Activated CD4-positive, CD25-positive, alpha-beta regulatory T cell treated with anti-CD3 and anti-CD28 coated beads, Interleukin-2, amount 50 U/mL, for 72 hours (primary cell): ENCODE measurements around the gene ARHGEF28.

Experiments
- DNase-seq: peaks from one replicate; pipeline ENCODE4 v3.0.0; 2021

ARHGEF28 gene

GRCh38 chr5:73748510-73749400 is 122.8 kb downstream of the ARHGEF28 start:
- no peak for DNase-seq

DNA sequence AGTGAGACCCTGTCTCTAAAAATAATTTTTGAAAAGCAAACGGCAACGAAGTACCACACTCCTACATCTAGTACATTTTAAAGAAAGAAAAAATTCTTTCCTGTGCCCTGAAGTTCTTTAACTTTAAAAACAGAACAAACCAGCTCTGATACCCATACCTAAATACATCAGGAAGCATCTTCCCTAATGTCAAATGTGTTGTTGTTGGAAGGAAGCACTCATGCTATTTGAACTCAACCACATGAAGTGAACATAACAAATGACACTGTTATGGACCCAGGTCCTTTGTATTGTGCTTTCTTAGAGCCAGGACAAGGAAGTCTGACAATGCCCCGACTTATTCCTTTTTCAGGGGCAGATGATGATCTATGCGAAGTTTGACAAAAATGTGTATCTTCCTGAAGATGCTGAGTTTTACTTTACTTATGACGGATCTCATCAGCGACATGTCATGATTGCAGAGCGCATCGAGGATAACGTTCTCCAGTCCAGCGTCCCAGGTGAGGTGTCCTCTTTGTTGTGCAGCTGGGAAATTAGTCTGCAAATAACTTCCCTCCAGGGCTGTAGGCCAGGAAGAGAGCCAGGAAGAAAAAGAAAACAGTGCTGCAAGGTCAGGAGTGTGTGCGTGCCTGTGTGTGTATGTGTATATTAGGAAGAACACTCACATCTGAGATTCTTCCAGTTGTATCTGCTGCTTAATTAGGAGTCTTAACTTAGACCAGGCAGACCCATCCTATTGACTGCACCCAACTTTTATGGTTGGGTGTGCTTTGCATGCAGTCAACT is 123.7 kb downstream of the ARHGEF28 start:
- no peak for DNase-seq

- no peak for DNase-seq
Measured at GRCh38 chr5:73751254-73751914, 125.4 kb downstream of the ARHGEF28 start.

DNA sequence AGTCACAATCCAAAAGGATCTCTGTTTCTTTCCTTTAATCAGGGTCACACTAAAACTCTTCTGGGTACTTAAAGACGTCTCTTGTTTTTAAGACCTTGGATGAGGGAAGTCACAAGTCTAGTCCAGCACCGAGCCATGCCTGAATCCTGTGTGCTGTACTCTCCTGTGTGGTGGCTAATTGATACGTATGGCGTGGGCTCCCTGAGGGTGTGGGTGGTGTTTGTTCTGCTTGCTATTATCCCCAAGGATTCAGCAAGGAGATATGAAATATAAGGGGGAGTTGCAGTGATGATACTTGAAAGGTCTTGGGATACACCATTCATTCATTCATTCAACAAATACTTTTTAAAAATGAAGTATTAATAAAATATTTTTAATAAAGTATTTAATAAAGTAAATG is 128.3 kb downstream of the ARHGEF28 start:
- DNase-seq = no peak

DNA sequence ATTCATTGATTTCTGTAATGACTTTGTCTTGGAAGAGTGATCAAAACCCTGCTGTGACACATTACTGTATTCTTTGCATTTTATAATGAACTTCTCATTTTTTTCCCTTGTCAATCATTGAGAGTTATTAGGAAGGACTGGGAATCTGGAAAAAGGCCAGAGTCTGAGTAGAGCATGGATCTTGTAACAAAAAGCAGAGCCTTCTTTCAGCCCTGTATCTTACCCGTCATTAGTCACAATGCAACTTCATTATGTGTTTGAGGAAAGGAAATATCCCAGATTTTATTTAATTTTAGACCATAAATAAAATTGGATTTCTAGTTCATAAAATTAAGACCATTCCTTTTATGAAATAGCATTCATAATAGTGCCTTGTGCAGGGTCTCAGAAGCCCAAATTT is 131.4 kb downstream of the ARHGEF28 start:
- no peak for DNase-seq

DNA sequence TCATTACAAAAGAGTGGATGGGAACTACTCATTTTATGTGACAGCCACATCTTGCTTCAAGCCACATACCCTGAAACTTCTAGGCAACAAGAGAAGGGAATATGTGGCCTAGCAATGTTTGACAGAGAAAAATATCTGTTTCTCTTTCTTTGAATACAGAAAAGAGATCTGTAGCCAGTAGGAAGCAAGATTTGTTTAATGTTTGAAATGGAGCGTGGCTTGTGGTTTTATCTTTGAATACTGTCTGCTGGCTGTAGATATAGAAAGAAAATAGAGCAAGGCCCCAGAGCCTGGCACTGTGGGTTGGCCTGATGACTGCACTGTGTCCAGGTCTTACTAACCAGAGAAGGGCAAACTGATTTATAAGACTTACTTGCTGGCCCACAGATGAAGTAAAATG is 133.8 kb downstream of the ARHGEF28 start:
- DNase-seq = no peak

DNA sequence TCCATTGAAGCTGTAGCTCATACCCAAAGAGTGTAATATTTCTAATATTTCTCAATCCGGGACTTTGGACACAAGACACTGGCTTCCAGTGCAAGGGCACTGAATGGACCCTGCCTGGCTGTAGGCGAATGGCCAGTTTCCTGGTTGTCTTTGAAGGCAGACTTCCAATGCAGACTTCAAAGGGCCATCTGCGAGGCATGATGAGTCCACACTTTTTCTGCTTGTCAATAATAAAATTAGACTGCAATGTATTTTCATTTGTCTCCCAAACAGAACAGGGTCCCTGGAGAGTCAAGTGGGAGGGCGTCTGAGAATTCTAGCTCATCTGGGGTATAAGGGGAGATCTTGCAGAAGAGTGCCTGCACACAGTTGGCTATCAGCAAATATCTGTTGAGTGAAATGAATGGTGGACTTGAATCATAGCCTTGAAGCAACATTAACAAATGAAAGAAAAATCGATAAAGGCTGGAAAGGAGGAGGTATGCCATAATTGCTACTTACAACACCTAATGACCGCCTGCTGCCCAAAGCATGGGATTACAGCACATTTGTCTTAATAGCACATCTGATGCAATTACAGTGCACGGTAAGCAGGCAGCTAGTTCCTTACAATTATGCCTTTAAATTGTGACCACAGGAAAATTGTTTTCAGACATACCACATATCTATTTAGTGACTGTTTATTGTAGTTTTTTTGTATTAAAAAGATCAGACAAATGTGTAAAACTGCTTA is 137.5 kb downstream of the ARHGEF28 start:
- DNase-seq = no peak

- no peak for DNase-seq
Measured at GRCh38 chr5:73764586-73764985, 138.6 kb downstream of the ARHGEF28 start.

- DNase-seq = no peak
Measured at GRCh38 chr5:73764996-73765395, 139.0 kb downstream of the ARHGEF28 start.

DNA sequence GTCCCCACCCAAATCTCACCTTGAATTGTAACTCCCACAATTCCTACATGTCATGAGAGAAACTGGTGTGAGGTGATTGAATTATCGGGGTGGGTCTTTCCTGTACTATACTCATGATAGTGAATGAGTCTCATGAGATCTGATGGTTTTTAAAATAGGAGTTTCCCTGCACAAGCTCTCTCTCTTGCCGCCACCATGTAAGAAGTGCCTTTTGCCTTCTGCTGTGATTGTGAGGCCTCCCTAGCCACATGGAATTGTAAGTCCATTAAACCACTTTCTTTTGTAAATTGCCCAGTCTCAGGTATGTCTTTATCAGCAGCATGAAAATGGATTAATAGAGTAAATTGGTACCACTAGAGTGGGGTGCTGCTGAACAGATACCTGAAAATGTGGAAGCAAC is 140.9 kb downstream of the ARHGEF28 start:
- no peak for DNase-seq

DNA sequence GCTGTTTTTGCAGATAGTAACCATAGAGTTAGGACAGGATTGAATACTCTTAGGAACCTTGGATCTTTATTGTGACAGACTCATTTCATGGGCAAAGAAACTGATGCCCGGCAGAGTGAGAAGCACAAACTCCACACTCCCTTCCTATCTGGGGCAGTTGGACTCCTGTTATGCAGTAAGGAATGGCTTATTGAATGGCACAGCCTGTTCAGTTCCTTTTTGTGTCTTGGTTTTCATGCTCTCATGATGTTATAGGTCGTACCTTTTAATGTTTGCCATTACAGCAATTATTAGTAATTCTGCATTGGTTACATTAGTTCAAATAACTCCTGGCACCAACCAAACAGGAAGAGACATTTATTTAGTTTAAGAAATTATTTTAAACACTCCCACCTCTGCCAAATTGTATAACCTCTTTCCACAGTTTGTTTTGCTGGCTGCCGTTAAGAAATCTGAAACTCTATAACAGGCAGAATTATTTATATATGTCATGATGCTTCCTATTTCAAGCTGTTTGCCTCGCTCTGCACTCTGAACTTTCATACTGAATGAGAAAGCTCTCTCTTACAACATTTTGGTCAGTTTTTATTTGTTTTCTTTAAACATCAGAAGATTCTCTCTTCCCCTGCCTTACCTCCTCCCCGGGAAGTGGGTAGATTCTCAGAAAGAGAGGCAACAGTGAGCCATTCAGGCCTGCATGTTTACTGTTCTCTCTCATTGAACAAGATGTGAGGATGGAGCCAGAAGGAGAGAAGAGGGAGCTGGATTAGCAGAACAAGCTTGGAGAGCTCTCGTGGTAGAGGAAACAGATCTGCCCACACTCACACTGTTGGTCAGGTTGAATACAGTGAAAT is 144.4 kb downstream of the ARHGEF28 start:
- DNase-seq = no peak

DNA sequence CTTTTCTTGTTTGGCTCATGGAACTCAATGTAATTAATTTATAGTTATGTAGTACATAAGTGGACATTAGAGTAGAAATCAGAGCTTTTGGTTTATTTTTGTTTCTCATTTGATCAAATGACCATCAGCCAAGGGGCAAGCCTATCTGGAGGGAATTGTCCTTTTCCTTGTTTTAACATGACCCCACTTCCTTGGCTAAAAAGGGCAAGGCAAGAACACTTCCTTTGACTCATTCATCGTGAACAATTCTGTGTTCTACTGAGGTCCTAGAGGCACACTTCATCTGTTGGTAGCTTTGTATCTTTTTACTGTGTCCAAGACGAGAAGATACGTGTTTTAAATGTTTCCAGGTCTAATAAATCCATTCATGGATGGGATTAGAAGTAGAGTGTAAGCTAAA is 148.9 kb downstream of the ARHGEF28 start:
- DNase-seq = no peak

DNA sequence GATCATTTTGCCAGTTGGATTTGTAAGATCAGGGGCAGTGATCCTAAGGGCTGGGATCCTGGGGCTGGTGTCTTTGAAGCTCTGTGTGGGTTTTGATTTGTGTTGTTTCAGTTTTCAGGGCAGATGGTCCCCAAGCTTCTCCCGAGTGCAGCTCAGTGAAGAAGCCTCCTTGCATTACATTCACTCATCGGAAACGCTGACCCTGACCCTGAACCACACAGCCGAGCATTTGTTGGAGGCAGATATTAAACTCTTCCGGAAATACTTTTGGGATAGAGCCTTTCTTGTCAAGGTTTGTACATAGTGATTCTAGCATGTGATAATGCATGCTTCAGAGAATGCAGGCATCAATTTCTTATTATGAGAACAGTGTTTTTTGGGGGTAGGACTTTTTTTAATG is 150.4 kb downstream of the ARHGEF28 start:
- no peak for DNase-seq

GRCh38 chr5:73777192-73777591 is 151.2 kb downstream of the ARHGEF28 start:
- DNase-seq = no peak

DNA sequence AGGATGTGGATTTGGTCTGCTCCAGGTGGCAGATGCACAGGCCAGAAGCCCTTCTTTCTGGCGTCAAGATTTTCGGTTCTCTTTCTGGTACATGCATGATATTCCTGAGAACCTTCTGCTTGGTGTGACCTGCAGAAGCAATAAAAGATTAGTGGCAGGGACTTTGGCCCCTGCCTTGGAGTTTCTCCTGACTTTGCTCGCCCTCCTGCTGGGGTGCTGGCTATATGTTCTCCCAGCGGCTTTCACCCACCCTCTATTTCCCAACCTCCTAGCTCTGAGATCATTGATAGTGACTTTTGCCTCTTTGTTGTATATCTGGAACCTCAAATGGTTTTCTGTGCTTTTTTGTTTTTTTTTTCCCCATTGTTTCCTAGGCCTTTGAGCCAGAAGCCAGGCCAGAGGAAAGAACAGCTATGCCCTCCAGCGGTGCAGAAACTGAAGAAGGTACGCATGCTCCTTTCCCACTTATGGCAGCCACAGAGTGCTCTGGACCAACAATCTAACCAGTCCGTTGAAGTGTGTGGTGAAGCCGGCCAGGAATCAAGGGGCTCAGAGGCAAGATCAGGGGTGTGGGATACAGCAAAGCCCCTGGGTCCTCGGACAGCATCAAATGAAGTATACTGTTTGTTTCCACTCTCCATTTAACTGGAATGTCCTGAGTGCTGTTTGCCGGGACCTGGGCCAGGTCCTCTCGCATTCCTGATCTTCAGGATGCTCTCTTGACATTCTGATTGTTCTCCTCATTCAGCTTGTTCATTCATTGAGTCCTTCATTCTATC is 154.5 kb downstream of the ARHGEF28 start:
- no peak for DNase-seq

DNA sequence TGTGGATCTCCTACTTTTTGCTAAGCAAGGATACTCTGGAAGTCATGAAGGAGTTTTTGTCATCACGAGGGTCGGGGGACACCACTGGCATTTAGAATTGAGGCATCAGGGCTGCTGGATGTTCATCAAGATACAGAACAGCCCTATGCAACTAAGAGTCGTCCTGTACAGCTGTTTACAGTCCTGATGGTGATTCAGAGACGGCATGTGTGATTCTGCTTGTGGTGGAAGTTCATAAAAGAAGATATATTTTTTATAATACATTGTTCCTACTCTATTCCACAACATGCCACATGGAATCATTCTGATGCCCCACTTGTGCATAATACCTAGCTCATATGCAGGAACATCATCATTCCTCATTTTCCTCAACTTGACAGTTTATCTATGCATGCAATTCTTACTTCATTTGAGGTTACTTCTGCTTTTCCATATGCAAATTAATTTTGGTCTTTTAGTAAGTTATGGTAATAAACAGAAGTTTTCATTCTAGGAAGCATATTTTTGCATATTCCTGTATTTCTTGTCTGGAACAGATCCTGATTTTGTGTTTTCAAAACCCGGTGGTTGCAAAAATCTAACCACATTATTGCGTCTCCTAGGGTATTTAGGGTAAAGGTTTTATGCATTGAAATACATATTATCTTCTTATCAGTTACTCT is 155.2 kb downstream of the ARHGEF28 start:
- DNase-seq = no peak

DNA sequence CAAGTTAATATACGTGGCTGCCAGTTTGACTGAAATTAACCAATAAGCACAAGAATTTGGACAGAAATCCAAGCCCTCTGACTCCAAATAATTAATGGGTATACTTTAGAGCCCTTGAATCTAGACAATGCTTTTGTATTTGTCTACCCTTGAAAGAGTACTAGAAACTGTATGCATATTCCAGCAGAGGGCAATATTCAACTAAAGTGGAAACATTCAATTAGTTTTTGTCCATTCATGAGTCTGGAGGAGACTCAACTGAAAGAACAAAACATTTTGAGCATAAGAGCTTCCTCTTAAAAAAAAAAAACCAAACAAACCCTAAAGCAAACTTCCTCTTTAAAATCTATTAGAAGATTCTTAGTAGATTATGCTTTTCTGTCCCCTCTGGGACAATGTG is 157.8 kb downstream of the ARHGEF28 start:
- no peak for DNase-seq

DNA sequence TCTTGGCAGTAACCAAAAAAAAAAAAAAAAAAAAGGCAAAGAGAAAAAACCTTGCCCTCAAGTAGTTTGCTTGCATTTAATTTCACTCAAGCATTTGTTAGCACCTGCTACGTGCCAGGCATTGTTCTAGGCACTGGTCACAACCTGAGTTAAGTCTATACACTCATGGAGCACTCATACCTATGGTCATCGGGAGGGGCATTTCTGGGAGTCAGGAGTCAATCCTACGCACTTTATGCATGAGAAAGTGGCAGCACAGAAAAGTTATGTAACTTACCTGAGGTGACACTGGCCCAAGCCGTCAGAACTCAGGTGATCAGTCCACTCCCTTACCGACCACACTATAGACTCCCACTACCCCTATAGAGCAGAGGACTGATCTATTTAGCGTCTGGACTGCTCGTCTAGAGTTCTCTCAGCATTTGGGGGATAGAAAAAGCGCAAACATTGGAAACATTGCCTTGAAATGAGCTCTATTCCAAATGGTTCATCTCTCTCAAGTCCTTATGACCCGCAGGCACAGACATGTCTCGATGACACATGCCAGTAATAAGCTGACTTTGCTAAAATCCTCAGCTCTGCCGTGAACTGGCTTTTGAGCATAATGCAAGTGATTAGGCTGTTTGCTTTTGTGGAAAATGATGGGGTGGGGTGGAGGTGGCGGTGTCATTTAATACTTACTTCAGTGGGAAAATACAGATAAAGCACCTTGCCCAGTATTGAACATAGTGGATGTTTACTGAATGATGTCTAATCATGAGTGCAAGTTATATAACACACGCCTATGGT is 160.2 kb downstream of the ARHGEF28 start:
- no peak for DNase-seq

GRCh38 chr5:73789851-73790281 is 163.9 kb downstream of the ARHGEF28 start:
- no peak for DNase-seq

GRCh38 chr5:73791389-73791788 is 165.4 kb downstream of the ARHGEF28 start:
- no peak for DNase-seq
